ENCODE measurements around the gene KRTAP5-8. TPM values are rescaled to one million over a fixed set of nuclear protein-coding genes. Genes with fewer than 3 reads are reported as not detected.

KRTAP5-8 gene
- total and polyA plus RNA-seq, 8 donors: 0.15 to 5.5 TPM; not detected in 6

DNA sequence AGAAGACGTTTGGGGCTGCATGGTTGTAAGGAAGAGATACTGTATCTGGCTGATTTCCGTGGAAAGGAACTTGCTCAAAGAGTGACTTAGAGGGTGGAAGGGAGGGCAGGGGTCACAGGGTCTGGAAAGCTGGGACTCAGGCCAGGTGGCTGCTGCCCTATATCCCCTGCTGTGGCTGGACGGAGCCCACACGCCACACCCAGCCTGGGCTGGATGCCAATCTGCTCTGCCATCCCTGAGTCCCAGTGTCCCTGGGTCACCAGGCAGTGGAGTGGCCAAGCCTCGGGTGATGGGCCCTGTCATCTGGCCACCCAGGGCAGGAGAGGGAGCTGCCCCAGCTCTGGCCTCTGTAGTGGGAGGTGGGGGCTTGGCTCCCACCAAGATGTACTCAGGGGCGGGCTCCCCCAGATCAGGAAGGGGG, 37.2 kb upstream of the KRTAP5-8 start:
- TF ChIP-seq POLR2A (IDR thresholded peaks at IDR 0.05) (no peak), EP300 (IDR thresholded peaks at IDR 0.05) (no peak), POLR2AphosphoS5 (IDR thresholded peaks at IDR 0.05) (no peak)
- TF ChIP-seq, protein P1, sequence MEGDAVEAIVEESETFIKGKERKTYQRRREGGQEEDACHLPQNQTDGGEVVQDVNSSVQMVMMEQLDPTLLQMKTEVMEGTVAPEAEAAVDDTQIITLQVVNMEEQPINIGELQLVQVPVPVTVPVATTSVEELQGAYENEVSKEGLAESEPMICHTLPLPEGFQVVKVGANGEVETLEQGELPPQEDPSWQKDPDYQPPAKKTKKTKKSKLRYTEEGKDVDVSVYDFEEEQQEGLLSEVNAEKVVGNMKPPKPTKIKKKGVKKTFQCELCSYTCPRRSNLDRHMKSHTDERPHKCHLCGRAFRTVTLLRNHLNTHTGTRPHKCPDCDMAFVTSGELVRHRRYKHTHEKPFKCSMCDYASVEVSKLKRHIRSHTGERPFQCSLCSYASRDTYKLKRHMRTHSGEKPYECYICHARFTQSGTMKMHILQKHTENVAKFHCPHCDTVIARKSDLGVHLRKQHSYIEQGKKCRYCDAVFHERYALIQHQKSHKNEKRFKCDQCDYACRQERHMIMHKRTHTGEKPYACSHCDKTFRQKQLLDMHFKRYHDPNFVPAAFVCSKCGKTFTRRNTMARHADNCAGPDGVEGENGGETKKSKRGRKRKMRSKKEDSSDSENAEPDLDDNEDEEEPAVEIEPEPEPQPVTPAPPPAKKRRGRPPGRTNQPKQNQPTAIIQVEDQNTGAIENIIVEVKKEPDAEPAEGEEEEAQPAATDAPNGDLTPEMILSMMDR (IDR thresholded peaks at IDR 0.05): no peak
- Histone ChIP-seq H3K36me3 (peaks cover 51 to 96% (median 91%) of the 10 kb centered on the region in 4 donors), H3K9me3 (no peaks in the 10 kb centered on the region), H3K27ac (no peak overlapping the region), H3K4me3 (no peak overlapping the region), H3K27me3 (no peaks in the 10 kb centered on the region), H3K4me1 (peaks cover 0 to 4% (median 0%) of the 10 kb centered on the region in 4 donors)
- 36 to 62% (median 43%) methylated on average over 4 to 6 of the region's 6 CpGs for WGBS, 5 donors
- intact Hi-C loops (cut with DNase I; ENCODE audit: low total_unique reads): no loop called here
- DNase-seq: peak; percentile 20 to 30

DNA sequence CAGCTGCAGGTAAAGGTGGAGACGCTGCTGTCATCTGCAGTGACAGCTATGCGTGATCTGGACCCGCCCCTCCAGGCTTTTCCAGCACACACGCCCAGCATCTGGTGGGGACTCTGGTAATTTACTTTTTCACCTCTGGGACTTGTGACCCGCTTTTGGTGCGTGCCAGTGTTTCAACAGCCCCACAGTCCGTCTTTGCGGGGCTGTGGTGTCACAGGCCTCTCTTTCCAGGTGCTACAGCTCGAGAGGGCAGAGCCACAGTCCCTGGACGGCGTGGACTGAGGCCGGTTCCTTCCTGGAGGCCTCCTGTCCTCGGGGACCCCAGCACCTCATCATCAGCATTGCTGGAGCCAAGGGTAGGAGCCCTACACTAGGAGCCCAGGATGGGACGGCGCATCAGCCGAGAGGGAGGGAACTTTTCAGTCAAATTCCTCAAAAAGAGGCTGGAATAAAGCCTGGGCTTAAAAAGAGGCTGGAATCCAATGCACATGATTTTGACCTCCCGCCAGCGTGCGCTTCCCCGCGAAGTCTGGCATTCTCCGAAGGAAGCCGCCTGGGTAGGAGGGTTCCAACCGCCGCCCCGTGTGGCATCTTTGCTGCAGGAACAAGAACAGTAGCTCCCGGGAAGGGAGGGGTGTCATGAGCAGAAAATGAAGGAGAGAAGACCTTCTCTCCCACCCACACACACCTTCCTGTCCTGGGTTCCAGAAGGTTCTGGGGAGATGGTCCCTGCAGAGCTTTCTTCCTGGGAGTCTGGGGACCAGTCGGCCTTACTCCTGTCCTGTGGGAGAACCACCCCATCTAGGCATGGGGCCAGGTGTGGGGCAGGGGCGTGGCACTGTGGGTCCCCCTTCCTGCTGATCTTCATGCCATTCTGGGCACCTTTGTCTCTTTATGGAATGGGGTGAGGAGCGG, 36.5 kb upstream of the KRTAP5-8 start:
- no peak for TF ChIP-seq POLR2A (IDR thresholded peaks at IDR 0.05)
- TF ChIP-seq, protein P1 (IDR thresholded peaks at IDR 0.05): no peak
- TF ChIP-seq POLR2AphosphoS5 (IDR thresholded peaks at IDR 0.05): no peak
- TF ChIP-seq EP300 (IDR thresholded peaks at IDR 0.05): no peak
- no peak overlapping the region for H3K27ac ChIP-seq
- WGBS, 5 donors: 92 to 94% (median 93%) methylated on average over 30 of the region's 30 CpGs
- intact Hi-C loops (cut with DNase I; ENCODE audit: low total_unique reads): no loop called here
- H3K9me3 ChIP-seq: no peaks in the 10 kb centered on the region
- DNase-seq: peak in 1 of 2 donors; percentile 21
- H3K4me3 ChIP-seq: no peak overlapping the region
- H3K4me1 ChIP-seq: peaks cover 0 to 4% (median 0%) of the 10 kb centered on the region in 4 donors
- peaks cover 44 to 96% (median 91%) of the 10 kb centered on the region in 4 donors for H3K36me3 ChIP-seq
- H3K27me3 ChIP-seq: no peaks in the 10 kb centered on the region

DNA sequence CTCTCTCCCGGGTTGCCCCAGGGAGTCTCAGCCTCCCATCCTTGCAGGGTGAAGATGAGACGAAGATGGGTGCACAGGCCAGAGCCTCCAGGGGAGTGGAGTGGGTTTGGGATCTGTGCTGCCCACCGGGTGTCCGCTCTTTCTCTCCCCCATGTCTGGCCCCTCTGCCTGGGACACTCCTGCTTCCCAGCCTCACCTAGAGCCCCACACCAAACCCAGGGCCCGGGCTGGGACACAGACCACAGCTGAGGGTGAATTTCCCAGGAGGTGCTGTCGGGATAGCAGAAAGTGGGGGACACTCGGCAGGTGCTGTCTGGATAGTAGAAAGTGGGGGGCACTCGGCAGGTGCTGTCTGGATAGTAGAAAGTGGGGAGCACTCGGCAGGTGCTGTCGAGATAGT, 35.8 kb upstream of the KRTAP5-8 start:
- H3K27ac ChIP-seq: no peak overlapping the region
- no peak overlapping the region for H3K4me3 ChIP-seq
- H3K4me1 ChIP-seq: peaks cover 0 to 4% (median 0%) of the 10 kb centered on the region in 4 donors
- peaks cover 0 to 3% (median 0%) of the 10 kb centered on the region in 4 donors for H3K9me3 ChIP-seq
- no peak for TF ChIP-seq POLR2A (IDR thresholded peaks at IDR 0.05)
- TF ChIP-seq, protein P1 (IDR thresholded peaks at IDR 0.05): no peak
- TF ChIP-seq EP300 (IDR thresholded peaks at IDR 0.05): no peak
- TF ChIP-seq POLR2AphosphoS5 (IDR thresholded peaks at IDR 0.05): no peak
- intact Hi-C loops (cut with DNase I; ENCODE audit: low total_unique reads): no loop called here
- no peaks in the 10 kb centered on the region for H3K27me3 ChIP-seq
- WGBS, 5 donors: 93 to 99% (median 96%) methylated on average over 10 of the region's 10 CpGs
- DNase-seq: no peak
- H3K36me3 ChIP-seq: peaks cover 37 to 96% (median 91%) of the 10 kb centered on the region in 4 donors

DNA sequence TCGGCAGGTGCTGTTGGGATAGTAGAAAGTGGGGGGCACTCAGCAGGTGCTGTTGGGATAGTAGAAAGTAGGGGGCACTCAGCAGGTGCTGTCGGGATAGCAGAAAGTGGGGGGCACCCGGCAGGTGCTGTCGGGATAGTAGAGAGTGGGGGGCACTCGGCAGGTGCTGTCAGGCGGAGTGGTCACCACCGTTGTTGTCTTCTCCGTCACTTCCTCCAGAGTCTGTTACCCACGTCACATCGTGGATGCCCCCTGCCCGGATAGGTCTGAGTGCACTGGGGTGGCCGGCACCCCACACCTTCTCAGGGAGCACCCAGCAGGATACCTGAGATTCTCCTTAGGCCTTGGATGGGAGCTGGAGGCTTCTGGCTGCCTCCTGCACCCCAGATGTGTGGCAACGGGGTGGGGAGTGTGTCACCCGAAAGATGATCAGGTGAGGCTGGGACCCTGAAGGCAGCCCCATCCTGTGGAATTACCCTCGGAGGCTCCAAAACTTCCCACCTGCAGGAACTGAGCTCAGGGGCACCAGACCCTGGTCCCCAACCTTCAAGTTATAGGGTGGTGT, 34.9 kb upstream of the KRTAP5-8 start:
- Histone ChIP-seq H3K4me1 (peaks cover 0 to 4% (median 0%) of the 10 kb centered on the region in 4 donors), H3K4me3 (no peak overlapping the region), H3K9me3 (peaks cover 0 to 10% (median 0%) of the 10 kb centered on the region in 4 donors), H3K27me3 (no peaks in the 10 kb centered on the region), H3K27ac (no peak overlapping the region), H3K36me3 (peaks cover 29 to 92% (median 83%) of the 10 kb centered on the region in 4 donors)
- DNase-seq: no peak
- intact Hi-C loops (cut with DNase I; ENCODE audit: low total_unique reads): no loop called here
- TF ChIP-seq EP300 (IDR thresholded peaks at IDR 0.05) (no peak), POLR2A (IDR thresholded peaks at IDR 0.05) (no peak), POLR2AphosphoS5 (IDR thresholded peaks at IDR 0.05) (no peak)
- TF ChIP-seq, protein P1 (IDR thresholded peaks at IDR 0.05): no peak
- WGBS, 5 donors: 93 to 96% (median 96%) methylated on average over 13 to 15 of the region's 15 CpGs

Measured in stomach (tissue), 9 donors.